Measurements from ENCODE around the gene PRDM16.

DNA sequence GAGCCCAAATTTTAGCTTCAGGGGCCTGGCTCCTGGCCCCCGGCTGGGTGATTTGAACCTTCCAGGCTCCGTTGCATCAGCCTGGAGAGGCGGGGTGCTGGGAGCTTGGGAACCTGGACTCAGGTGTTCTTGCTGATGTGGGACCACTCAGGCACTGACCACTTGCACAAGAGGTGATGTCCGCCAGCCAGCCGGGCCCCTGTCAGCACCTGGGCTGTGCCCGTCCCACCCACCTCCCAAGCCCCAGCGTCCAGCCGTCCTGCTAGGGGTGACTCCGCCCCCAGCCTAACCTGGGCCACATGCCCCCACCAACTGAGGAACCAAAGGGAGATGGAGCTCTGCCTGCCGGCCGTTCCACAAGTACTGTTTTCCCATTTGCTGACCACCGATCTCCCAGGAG is 338.0 kb downstream of the PRDM16 start:
- TF ChIP-seq, protein P1, sequence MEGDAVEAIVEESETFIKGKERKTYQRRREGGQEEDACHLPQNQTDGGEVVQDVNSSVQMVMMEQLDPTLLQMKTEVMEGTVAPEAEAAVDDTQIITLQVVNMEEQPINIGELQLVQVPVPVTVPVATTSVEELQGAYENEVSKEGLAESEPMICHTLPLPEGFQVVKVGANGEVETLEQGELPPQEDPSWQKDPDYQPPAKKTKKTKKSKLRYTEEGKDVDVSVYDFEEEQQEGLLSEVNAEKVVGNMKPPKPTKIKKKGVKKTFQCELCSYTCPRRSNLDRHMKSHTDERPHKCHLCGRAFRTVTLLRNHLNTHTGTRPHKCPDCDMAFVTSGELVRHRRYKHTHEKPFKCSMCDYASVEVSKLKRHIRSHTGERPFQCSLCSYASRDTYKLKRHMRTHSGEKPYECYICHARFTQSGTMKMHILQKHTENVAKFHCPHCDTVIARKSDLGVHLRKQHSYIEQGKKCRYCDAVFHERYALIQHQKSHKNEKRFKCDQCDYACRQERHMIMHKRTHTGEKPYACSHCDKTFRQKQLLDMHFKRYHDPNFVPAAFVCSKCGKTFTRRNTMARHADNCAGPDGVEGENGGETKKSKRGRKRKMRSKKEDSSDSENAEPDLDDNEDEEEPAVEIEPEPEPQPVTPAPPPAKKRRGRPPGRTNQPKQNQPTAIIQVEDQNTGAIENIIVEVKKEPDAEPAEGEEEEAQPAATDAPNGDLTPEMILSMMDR (IDR thresholded peaks at IDR 0.05), result no peak
- TF ChIP-seq E2F4 (CRISPR knock-in tag; IDR thresholded peaks at IDR 0.05; ENCODE audit: borderline replicate concordance, low read depth) (no peak), ZNF263 (CRISPR knock-in tag; IDR thresholded peaks at IDR 0.05; ENCODE audit: low read depth) (no peak), TCF7 (CRISPR knock-in tag; IDR thresholded peaks at IDR 0.05; ENCODE audit: low read depth) (no peak), USF2 (CRISPR knock-in tag; IDR thresholded peaks at IDR 0.05) (no peak), SMAD3 (CRISPR knock-in tag; IDR thresholded peaks at IDR 0.05; ENCODE audit: borderline replicate concordance) (no peak)
- TF ChIP-seq, protein P2, sequence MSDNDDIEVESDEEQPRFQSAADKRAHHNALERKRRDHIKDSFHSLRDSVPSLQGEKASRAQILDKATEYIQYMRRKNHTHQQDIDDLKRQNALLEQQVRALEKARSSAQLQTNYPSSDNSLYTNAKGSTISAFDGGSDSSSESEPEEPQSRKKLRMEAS (CRISPR knock-in tag; IDR thresholded peaks at IDR 0.05), result no peak
- TF ChIP-seq, protein P3, sequence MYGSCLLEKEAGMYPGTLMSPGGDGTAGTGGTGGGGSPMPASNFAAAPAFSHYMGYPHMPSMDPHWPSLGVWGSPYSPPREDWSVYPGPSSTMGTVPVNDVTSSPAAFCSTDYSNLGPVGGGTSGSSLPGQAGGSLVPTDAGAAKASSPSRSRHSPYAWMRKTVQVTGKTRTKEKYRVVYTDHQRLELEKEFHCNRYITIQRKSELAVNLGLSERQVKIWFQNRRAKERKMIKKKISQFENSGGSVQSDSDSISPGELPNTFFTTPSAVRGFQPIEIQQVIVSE (CRISPR knock-in tag; IDR thresholded peaks at IDR 0.05; ENCODE audit: borderline replicate concordance), result no peak
